HG03159 (cell line): ENCODE results near the gene ADGRB3.
"Not testable (repeated sequence)": the region's sequence is repeated elsewhere in the genome, so short reads cannot be mapped to it uniquely, and the experiment has no call there.

Experiments used
- ATAC-seq: cut with Tn5 transposase; IDR thresholded peaks from one replicate; pipeline ENCODE4 v1.9.1; 2021; ENCODE audit warnings: mild to moderate bottlenecking, moderate library complexity; ENCODE audit not compliant: unreplicated experiment

The ADGRB3 gene

GRCh38 chr6:69390125-69390524, 755.0 kb downstream of the ADGRB3 start:
- no peak for ATAC-seq

- no peak for ATAC-seq
Measured at GRCh38 chr6:69391106-69391505, 756.0 kb downstream of the ADGRB3 start.

- ATAC-seq, result no peak
Measured at GRCh38 chr6:69392745-69393144, 757.7 kb downstream of the ADGRB3 start.

- no peak for ATAC-seq
Measured at GRCh38 chr6:69398311-69398710, 763.2 kb downstream of the ADGRB3 start.

GRCh38 chr6:69398729-69399128, 763.6 kb downstream of the ADGRB3 start:
- no peak for ATAC-seq

GRCh38 chr6:69408886-69409285, 773.8 kb downstream of the ADGRB3 start:
- no peak for ATAC-seq

GRCh38 chr6:69416776-69417175, 781.7 kb downstream of the ADGRB3 start:
- ATAC-seq, result no peak

- ATAC-seq, result no peak
Measured at GRCh38 chr6:69421269-69421668, 786.2 kb downstream of the ADGRB3 start.

GRCh38 chr6:69422020-69422419, 786.9 kb downstream of the ADGRB3 start:
- ATAC-seq, result no peak

GRCh38 chr6:69422475-69422874, 787.4 kb downstream of the ADGRB3 start:
- no peak for ATAC-seq

GRCh38 chr6:69423785-69424184, 788.7 kb downstream of the ADGRB3 start:
- no peak for ATAC-seq

- ATAC-seq, result no peak
Measured at GRCh38 chr6:69424581-69424980, 789.5 kb downstream of the ADGRB3 start.

GRCh38 chr6:69427882-69428281, 792.8 kb downstream of the ADGRB3 start:
- no peak for ATAC-seq

- ATAC-seq, result not testable (repeated sequence)
Measured at GRCh38 chr6:69432168-69432567, 797.1 kb downstream of the ADGRB3 start.

- ATAC-seq, result not testable (repeated sequence)
Measured at GRCh38 chr6:69433116-69433515, 798.0 kb downstream of the ADGRB3 start.

- no peak for ATAC-seq
Measured at GRCh38 chr6:69438113-69438512, 803.0 kb downstream of the ADGRB3 start.
